Uterus (tissue), 2 donors: Measurements from ENCODE around the gene RGL3.

Source experiments
- POLR2A ChIP-seq, 2 donors: fragments of 450-650 bp; IDR thresholded peaks; one replicate each; pipeline ENCODE4 v1.6.1; 2016; ENCODE audit warnings: antibody characterized with exemption in 2 of 2, mild to moderate bottlenecking in 1 of 2, moderate library complexity in 1 of 2
- TF ChIP-seq, protein P1 (sequence below), 4 experiments: fragments of 200-600 bp in 2 of 4; fragments of 450-650 bp in 2 of 4; sonication (generic) in 2 of 4; IDR thresholded peaks; one replicate each; pipeline ENCODE4 v1.5.1; 2016 to 2019; ENCODE audit warnings: antibody characterized with exemption in 4 of 4, mild to moderate bottlenecking in 2 of 4, moderate library complexity in 1 of 4

DNA sequence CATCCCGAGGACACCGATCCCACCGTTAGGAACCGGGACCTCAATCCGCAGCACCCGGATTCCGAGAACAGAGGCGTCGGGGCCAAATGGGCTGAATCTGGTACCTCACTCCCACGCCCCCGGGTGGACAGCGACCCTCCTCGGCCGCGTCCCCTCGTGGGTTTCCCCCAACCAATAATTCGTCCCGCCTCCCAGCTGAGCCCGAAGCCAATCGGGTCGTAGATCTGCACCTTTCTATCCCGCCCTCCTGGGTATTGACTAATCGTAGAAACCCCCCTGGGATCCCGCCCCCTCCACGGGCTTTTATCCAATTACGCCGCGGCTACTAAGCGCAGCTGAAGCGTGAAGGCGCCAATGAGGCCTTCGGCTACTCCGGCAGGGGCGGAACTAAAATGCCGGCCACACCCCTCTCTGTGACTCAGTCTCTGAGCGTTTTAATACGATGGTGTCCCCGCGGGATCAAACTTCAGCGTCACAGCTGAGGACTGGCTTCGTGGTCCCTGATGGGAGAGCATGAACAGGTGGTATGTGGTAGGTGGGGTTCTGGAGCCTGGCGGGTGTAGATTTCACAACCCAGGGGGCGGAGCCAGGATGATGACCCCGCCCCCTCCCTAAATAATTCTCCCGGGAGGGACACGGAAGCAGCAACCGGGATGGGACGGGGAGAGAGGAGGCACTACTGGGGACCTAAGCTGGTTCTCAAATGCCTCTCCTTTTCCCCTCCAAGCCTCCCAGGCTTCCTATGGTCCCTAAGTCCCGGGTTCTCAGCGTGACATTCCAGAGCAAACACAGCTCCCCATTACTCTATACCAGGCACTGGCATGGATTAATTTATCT, 72.8 kb downstream of the RGL3 start, which contains the start of the genes CCDC159 and TMEM205:
- TF ChIP-seq POLR2A (IDR thresholded peaks at IDR 0.05): peak; percentile 72 to 74
- TF ChIP-seq, protein P1, sequence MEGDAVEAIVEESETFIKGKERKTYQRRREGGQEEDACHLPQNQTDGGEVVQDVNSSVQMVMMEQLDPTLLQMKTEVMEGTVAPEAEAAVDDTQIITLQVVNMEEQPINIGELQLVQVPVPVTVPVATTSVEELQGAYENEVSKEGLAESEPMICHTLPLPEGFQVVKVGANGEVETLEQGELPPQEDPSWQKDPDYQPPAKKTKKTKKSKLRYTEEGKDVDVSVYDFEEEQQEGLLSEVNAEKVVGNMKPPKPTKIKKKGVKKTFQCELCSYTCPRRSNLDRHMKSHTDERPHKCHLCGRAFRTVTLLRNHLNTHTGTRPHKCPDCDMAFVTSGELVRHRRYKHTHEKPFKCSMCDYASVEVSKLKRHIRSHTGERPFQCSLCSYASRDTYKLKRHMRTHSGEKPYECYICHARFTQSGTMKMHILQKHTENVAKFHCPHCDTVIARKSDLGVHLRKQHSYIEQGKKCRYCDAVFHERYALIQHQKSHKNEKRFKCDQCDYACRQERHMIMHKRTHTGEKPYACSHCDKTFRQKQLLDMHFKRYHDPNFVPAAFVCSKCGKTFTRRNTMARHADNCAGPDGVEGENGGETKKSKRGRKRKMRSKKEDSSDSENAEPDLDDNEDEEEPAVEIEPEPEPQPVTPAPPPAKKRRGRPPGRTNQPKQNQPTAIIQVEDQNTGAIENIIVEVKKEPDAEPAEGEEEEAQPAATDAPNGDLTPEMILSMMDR (IDR thresholded peaks at IDR 0.05): peak in 3 of 4 experiments; percentile 17 to 29 (median 17)
